IPS DF 6.9 (cell line): ENCODE results near the gene SCYGR3.

Source experiments
- DNase-seq: peaks from one replicate; pipeline ENCODE4 v3.0.0-alpha.2; 2013; ENCODE audit warnings: low read depth, low spot score
- H3K27ac ChIP-seq: one replicate; pipeline ENCODE4 v1.5.1; 2013; ENCODE audit warnings: low read length, control low read depth
- H3K27me3 ChIP-seq: 2 replicates; pipeline ENCODE4 v1.6.1; 2013; ENCODE audit warnings: mild to moderate bottlenecking, low read length; ENCODE audit not compliant: control insufficient read depth, insufficient read depth
- H3K36me3 ChIP-seq: 2 replicates; pipeline ENCODE4 v1.6.1; 2013; ENCODE audit warnings: low read length; ENCODE audit not compliant: control insufficient read depth, insufficient read depth
- H3K4me1 ChIP-seq: 2 replicates; pipeline ENCODE4 v1.6.1; 2013; ENCODE audit warnings: low read length; ENCODE audit not compliant: control insufficient read depth, insufficient read depth
- H3K4me3 ChIP-seq: 2 replicates; pipeline ENCODE4 v1.5.1; 2013; ENCODE audit warnings: mild to moderate bottlenecking, low read length
- H3K9me3 ChIP-seq: 2 replicates; pipeline ENCODE4 v1.6.1; 2013; ENCODE audit warnings: low read length, inconsistent platforms; ENCODE audit not compliant: control insufficient read depth, insufficient read depth
- WGBS: extraction: QIAGEN DNeasy Blood & Tissue Kit; methylation state at CpG from one replicate; pipeline ENCODE4 v1.1.7; 2013; ENCODE audit warnings: mixed read lengths, missing lambda C conversion rate; ENCODE audit not compliant: insufficient read length, insufficient coverage; 5-methylcytosine and 5-hydroxymethylcytosine counted together

The SCYGR3 gene

DNA sequence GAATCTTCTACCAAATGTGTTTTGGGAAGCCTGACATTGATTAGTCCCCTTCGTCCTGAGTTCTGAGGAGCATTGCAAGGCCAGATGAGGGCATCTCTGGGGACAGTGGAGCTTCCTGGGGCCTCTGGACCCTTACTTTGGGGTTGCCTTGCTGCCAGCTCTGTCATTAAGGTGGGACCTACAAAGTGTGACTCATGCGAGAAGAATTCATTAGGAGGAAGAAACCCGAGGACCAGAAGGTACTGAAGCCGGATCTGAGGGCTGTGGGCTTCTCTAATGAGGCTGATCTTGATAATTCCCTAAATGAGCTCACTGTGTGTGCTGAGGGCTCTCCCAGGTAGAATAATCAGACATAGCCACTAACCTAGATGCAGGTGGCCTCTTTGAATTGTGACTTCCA lies 16.6 kb downstream of the SCYGR3 start:
- no peaks in the 10 kb centered on the region for H3K36me3 ChIP-seq
- no peaks in the 10 kb centered on the region for H3K9me3 ChIP-seq
- DNase-seq, result no peak
- H3K27me3 ChIP-seq, result no peaks in the 10 kb centered on the region
- no peak overlapping the region for H3K4me3 ChIP-seq
- no peaks in the 10 kb centered on the region for H3K4me1 ChIP-seq
- no peak overlapping the region for H3K27ac ChIP-seq
- WGBS, result no CpG with 5 or more reads among the region's 4 CpGs

DNA sequence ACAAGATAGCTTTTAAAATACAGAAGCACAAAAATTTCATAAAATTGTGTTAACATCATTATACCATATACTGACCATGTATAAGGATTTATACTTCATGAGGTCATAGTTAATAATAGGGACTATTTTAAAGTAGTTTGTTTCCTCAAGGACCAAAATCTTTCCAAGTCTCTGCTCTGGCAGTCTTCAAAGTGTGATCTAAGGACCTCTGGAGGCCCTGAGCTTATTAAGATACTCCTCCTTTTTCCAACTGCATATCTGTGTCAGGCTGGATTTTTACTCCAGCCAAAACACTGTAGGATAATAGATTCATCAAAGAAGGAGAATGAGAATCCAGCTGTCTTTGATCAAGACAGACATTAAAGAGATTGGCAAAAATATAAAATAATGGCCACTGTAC lies 17.6 kb downstream of the SCYGR3 start:
- Histone ChIP-seq H3K9me3 (no peaks in the 10 kb centered on the region), H3K27me3 (no peaks in the 10 kb centered on the region), H3K36me3 (no peaks in the 10 kb centered on the region), H3K4me1 (no peaks in the 10 kb centered on the region), H3K4me3 (no peak overlapping the region), H3K27ac (no peak overlapping the region)
- DNase-seq, result no peak

DNA sequence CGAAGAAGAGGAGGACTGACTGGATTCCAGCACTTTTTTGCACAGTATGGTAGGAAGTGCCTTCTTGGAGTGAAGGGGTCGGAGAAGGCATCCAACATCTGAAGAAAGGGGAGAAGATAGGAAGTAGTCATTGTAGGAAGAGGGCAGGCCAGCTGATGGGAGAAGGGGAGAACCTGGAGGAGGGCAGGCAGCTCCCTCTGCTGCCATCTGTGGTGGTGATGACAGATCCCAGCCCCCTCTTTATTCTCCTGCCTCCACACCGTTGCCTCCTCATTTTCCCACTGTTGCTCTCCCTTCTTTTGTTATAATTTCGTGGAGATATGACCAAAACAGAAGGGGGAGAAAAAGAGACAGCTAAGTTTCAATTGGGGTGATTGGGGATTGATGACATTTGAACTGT lies 18.8 kb downstream of the SCYGR3 start:
- WGBS, result no CpG with 5 or more reads among the region's 4 CpGs
- Histone ChIP-seq H3K27me3 (no peaks in the 10 kb centered on the region), H3K4me1 (no peaks in the 10 kb centered on the region), H3K36me3 (no peaks in the 10 kb centered on the region), H3K27ac (no peak overlapping the region), H3K9me3 (no peaks in the 10 kb centered on the region), H3K4me3 (no peak overlapping the region)
- no peak for DNase-seq

GRCh38 chr2:227592694-227593387 lies 21.8 kb downstream of the SCYGR3 start:
- Histone ChIP-seq H3K4me3 (no peak overlapping the region), H3K27ac (no peak overlapping the region), H3K27me3 (no peaks in the 10 kb centered on the region), H3K36me3 (no peaks in the 10 kb centered on the region), H3K9me3 (no peaks in the 10 kb centered on the region), H3K4me1 (no peaks in the 10 kb centered on the region)
- no peak for DNase-seq
- WGBS, result no CpG with 5 or more reads among the region's 1 CpG

DNA sequence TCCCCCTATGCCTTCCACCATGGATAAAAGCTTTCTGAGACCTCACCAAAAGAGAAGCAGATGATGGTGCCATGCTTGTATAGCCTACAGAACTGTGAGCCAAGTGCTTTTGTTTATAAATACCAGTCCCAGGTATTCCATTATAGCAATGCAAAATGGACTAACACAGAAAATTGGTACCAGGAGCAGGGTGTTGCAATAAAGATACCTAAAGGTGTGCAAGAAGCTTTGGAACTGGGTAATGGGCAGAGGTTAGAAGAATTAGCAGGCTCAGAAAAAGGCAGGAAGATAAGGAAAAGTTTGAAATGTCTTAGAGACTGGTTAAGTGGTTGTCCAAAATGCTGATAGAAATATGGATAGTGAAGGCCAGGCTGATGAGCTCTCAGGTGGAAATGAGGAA lies 32.3 kb downstream of the SCYGR3 start:
- Histone ChIP-seq H3K27me3 (no peaks in the 10 kb centered on the region), H3K9me3 (no peaks in the 10 kb centered on the region; the same call in 1 of the 2 replicates), H3K4me3 (no peak overlapping the region), H3K4me1 (no peaks in the 10 kb centered on the region), H3K36me3 (no peaks in the 10 kb centered on the region), H3K27ac (no peak overlapping the region)
- no peak for DNase-seq

- no CpG with 5 or more reads among the region's 1 CpG for WGBS
- no peaks in the 10 kb centered on the region; the same call in 1 of the 2 replicates for H3K9me3 ChIP-seq
- H3K4me1 ChIP-seq, result peaks cover 2% of the 10 kb centered on the region; the same call in 1 of the 2 replicates
- H3K27ac ChIP-seq, result no peak overlapping the region
- no peak overlapping the region for H3K4me3 ChIP-seq
- H3K36me3 ChIP-seq, result no peaks in the 10 kb centered on the region
- no peaks in the 10 kb centered on the region for H3K27me3 ChIP-seq
- no peak for DNase-seq
These were observed 34.8 kb downstream of the SCYGR3 start for GRCh38 chr2:227579791-227580190.

- no CpG with 5 or more reads among the region's 2 CpGs for WGBS
- no peak overlapping the region for H3K4me3 ChIP-seq
These were observed 36.0 kb downstream of the SCYGR3 start for GRCh38 chr2:227578642-227579041.

GRCh38 chr2:227577555-227577954 lies 37.1 kb downstream of the SCYGR3 start:
- Histone ChIP-seq H3K27me3 (no peaks in the 10 kb centered on the region), H3K4me3 (no peak overlapping the region), H3K9me3 (no peaks in the 10 kb centered on the region; the same call in 1 of the 2 replicates), H3K36me3 (no peaks in the 10 kb centered on the region), H3K27ac (no peak overlapping the region), H3K4me1 (peaks cover 2% of the 10 kb centered on the region; the same call in 1 of the 2 replicates)
- DNase-seq, result no peak
- no CpG with 5 or more reads among the region's 2 CpGs for WGBS

More at GRCh38 chr2:227578642-227579041, 36.0 kb downstream of the SCYGR3 start:
- Histone ChIP-seq H3K27me3 (no peaks in the 10 kb centered on the region), H3K9me3 (no peaks in the 10 kb centered on the region; the same call in 1 of the 2 replicates), H3K4me1 (peaks cover 2% of the 10 kb centered on the region; the same call in 1 of the 2 replicates), H3K27ac (no peak overlapping the region), H3K36me3 (no peaks in the 10 kb centered on the region)
- no peak for DNase-seq

GRCh38 chr2:227576812-227577211 lies 37.8 kb downstream of the SCYGR3 start:
- Histone ChIP-seq H3K27me3 (no peaks in the 10 kb centered on the region), H3K4me3 (no peak overlapping the region), H3K36me3 (no peaks in the 10 kb centered on the region), H3K4me1 (peaks cover 2% of the 10 kb centered on the region; the same call in 1 of the 2 replicates), H3K9me3 (no peaks in the 10 kb centered on the region), H3K27ac (no peak overlapping the region)
- WGBS, result no CpG with 5 or more reads among the region's 2 CpGs
- DNase-seq, result no peak

DNA sequence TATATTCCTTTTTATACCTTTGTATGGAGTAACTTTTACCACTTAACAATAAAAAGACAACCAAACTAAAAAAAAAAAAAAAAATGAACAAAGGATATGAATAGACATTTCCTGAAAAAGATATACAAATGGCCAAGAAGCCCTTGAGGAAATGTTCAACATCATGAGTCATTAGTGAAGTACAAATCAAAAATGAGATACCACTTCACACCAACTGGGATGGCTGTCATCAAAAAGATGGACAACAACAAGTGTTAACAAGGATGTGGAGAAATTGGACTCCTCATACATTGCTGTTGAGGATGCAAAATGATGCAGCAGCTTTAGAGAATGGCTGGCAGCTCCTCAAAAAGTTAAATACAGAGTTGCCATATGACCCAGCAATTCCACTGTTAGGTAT lies 38.5 kb downstream of the SCYGR3 start:
- H3K27me3 ChIP-seq, result no peaks in the 10 kb centered on the region
- DNase-seq, result no peak

GRCh38 chr2:227570615-227571014 lies 44.0 kb downstream of the SCYGR3 start:
- no peak overlapping the region for H3K4me3 ChIP-seq
- WGBS, result no CpG with 5 or more reads among the region's 1 CpG
- no peak for DNase-seq
- no peak overlapping the region for H3K27ac ChIP-seq
- H3K4me1 ChIP-seq, result no peaks in the 10 kb centered on the region
- H3K9me3 ChIP-seq, result no peaks in the 10 kb centered on the region
- H3K27me3 ChIP-seq, result no peaks in the 10 kb centered on the region
- no peaks in the 10 kb centered on the region for H3K36me3 ChIP-seq

More for the DNA sequence above, 38.5 kb downstream of the SCYGR3 start:
- H3K9me3 ChIP-seq, result no peaks in the 10 kb centered on the region
- no peak overlapping the region for H3K4me3 ChIP-seq
- H3K27ac ChIP-seq, result no peak overlapping the region
- H3K36me3 ChIP-seq, result no peaks in the 10 kb centered on the region
- H3K4me1 ChIP-seq, result peaks cover 2% of the 10 kb centered on the region; the same call in 1 of the 2 replicates
